ENCODE measurements around the gene DBT.

- TF ChIP-seq EZH2phosphoT487 (IDR thresholded peaks at IDR 0.05; ENCODE audit: insufficient read depth, low read depth) (no peak), EZH2 (IDR thresholded peaks at IDR 0.05; ENCODE audit: insufficient read depth, poor library complexity, severe bottlenecking) (no peak)
Observed at GRCh38 chr1:100249537-100250257, at the start of gene DBT.

All from GM23248 (cell line).